Keratinocyte (primary cell): ENCODE results near the gene SBNO1.

Source experiments
- CTCF ChIP-seq, 3 experiments: IDR thresholded peaks in 1 of 3; conservative IDR thresholded peaks in 1 of 3; optimal IDR thresholded peaks in 1 of 3; 2 replicates in 2 of 3; 3 replicates in 1 of 3; pipeline versions ENCODE3 to v1.5.1; 2011; ENCODE audit warnings: low read length in 3 of 3, mild to moderate bottlenecking in 3 of 3, moderate library complexity in 2 of 3, control low read depth in 1 of 3, inconsistent platforms in 1 of 3; ENCODE audit not compliant: insufficient read depth in 2 of 3; ENCODE audit errors: extremely low read depth in 1 of 3
- EZH2 ChIP-seq: IDR thresholded peaks from one replicate; pipeline ENCODE4 v1.6.1; 2012; ENCODE audit warnings: inconsistent platforms, mild to moderate bottlenecking, low read length, moderate library complexity

DNA sequence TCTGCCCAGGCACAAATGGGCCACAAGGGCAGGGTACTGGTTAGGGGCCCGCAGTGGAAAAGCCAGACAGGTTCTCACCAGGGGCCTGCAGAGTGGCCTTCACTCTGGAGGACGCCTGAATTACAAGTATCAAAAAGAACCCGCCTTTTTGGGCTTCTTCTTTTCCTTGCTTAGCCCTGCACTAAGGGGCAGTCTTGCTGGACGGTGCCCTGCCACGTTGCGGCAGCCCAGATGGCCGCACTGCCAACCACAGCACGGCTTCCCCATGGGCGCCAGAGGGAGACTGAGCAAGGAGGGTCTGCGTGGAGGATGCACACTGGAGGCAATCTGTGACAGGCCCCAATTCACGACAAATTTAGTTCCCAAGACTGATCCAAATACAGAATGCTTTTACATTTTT is 74.7 kb downstream of the SBNO1 start:
- TF ChIP-seq CTCF (optimal IDR thresholded peaks at IDR 0.05 in 1 of 3, IDR thresholded peaks at IDR 0.05 in 1 of 3, conservative IDR thresholded peaks at IDR 0.05 in 1 of 3; ENCODE audit: extremely low read depth in 1 of 3, insufficient read depth in 2 of 3, low read length in 3 of 3), result no peak
- no peak for TF ChIP-seq EZH2
